ENCODE measurements around the gene BCAS2. TPM values are rescaled to one million over a fixed set of nuclear protein-coding genes. Genes with fewer than 3 reads are reported as not detected.

The BCAS2 gene
- total and polyA plus RNA-seq, 2 experiments from 2014 or later, result 50.7 to 111 TPM

DNA sequence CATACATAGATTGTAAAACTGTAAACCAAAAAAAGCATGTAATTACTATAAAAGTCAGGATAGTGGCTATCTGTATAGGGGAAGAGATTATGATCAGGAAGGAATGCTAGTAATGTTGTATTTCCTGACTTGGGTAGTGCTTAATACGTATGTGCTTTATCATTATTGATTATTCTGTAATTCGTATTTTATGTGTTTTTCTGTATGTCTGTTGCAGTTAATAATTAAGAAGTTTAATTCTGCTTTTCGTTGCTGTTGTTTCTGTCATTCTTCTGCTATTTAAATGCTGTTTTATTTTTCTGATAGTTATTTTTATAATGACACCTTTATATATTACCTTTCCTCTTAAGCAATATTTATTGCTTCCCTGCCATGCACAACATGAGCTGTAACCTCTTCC is 41.1 kb downstream of the BCAS2 start:
- no peaks in the 10 kb centered on the region for H3K4me1 ChIP-seq (ENCODE audit: insufficient read depth)
- H3K36me3 ChIP-seq (ENCODE audit: insufficient read depth), result no peaks in the 10 kb centered on the region
- DNase-seq (ENCODE audit: low spot score) (no peak), ATAC-seq (no peak)
- Mint-ChIP-seq H3K4me1 (no peaks in the 10 kb centered on the region), H3K27me3 (ENCODE audit: insufficient read depth, low read depth, poor library complexity) (no peaks in the 10 kb centered on the region), H3K9me3 (no peaks in the 10 kb centered on the region), H3K27ac (no peak overlapping the region), H3K36me3 (ENCODE audit: low read depth) (no peaks in the 10 kb centered on the region), H3K4me3 (no peak overlapping the region)
- no peaks in the 10 kb centered on the region for H3K9me2 ChIP-seq (ENCODE audit: insufficient read depth)
- H3K79me2 ChIP-seq (replicated peaks; ENCODE audit: insufficient read depth), result no peaks in the 10 kb centered on the region
- no peak overlapping the region for H3K4me3 ChIP-seq
- H3K27ac ChIP-seq (ENCODE audit: low read depth), result no peak overlapping the region
- TF ChIP-seq EZH2 (IDR thresholded peaks at IDR 0.05; ENCODE audit: low read depth, unreplicated experiment) (no peak), ZNF331 (CRISPR knock-in tag; IDR thresholded peaks at IDR 0.05; ENCODE audit: low read depth) (no peak), CREB1 (CRISPR knock-in tag; IDR thresholded peaks at IDR 0.05; ENCODE audit: low read depth) (no peak), POLR2AphosphoS5 (IDR thresholded peaks at IDR 0.05; ENCODE audit: low read depth) (no peak), JUNB (IDR thresholded peaks at IDR 0.05; ENCODE audit: unreplicated experiment) (no peak), ZNF114 (CRISPR knock-in tag; IDR thresholded peaks at IDR 0.05) (no peak), EZH2phosphoT487 (IDR thresholded peaks at IDR 0.05; ENCODE audit: unreplicated experiment) (no peak), STAT1 (IDR thresholded peaks at IDR 0.05; ENCODE audit: unreplicated experiment) (no peak), NANOG (IDR thresholded peaks at IDR 0.05; ENCODE audit: borderline replicate concordance) (no peak)
- TF ChIP-seq, protein P1, sequence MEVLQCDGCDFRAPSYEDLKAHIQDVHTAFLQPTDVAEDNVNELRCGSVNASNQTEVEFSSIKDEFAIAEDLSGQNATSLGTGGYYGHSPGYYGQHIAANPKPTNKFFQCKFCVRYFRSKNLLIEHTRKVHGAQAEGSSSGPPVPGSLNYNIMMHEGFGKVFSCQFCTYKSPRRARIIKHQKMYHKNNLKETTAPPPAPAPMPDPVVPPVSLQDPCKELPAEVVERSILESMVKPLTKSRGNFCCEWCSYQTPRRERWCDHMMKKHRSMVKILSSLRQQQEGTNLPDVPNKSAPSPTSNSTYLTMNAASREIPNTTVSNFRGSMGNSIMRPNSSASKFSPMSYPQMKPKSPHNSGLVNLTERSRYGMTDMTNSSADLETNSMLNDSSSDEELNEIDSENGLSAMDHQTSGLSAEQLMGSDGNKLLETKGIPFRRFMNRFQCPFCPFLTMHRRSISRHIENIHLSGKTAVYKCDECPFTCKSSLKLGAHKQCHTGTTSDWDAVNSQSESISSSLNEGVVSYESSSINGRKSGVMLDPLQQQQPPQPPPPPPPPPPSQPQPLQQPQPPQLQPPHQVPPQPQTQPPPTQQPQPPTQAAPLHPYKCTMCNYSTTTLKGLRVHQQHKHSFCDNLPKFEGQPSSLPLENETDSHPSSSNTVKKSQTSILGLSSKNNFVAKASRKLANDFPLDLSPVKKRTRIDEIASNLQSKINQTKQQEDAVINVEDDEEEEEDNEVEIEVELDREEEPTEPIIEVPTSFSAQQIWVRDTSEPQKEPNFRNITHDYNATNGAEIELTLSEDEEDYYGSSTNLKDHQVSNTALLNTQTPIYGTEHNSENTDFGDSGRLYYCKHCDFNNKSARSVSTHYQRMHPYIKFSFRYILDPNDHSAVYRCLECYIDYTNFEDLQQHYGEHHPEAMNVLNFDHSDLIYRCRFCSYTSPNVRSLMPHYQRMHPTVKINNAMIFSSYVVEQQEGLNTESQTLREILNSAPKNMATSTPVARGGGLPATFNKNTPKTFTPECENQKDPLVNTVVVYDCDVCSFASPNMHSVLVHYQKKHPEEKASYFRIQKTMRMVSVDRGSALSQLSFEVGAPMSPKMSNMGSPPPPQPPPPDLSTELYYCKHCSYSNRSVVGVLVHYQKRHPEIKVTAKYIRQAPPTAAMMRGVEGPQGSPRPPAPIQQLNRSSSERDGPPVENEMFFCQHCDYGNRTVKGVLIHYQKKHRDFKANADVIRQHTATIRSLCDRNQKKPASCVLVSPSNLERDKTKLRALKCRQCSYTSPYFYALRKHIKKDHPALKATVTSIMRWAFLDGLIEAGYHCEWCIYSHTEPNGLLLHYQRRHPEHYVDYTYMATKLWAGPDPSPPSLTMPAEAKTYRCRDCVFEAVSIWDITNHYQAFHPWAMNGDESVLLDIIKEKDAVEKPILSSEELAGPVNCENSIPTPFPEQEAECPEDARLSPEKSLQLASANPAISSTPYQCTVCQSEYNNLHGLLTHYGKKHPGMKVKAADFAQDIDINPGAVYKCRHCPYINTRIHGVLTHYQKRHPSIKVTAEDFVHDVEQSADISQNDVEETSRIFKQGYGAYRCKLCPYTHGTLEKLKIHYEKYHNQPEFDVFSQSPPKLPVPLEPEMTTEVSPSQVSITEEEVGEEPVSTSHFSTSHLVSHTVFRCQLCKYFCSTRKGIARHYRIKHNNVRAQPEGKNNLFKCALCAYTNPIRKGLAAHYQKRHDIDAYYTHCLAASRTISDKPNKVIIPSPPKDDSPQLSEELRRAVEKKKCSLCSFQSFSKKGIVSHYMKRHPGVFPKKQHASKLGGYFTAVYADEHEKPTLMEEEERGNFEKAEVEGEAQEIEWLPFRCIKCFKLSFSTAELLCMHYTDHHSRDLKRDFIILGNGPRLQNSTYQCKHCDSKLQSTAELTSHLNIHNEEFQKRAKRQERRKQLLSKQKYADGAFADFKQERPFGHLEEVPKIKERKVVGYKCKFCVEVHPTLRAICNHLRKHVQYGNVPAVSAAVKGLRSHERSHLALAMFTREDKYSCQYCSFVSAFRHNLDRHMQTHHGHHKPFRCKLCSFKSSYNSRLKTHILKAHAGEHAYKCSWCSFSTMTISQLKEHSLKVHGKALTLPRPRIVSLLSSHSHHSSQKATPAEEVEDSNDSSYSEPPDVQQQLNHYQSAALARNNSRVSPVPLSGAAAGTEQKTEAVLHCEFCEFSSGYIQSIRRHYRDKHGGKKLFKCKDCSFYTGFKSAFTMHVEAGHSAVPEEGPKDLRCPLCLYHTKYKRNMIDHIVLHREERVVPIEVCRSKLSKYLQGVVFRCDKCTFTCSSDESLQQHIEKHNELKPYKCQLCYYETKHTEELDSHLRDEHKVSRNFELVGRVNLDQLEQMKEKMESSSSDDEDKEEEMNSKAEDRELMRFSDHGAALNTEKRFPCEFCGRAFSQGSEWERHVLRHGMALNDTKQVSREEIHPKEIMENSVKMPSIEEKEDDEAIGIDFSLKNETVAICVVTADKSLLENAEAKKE (CRISPR knock-in tag; IDR thresholded peaks at IDR 0.05), result no peak
- TF ChIP-seq, protein P2, sequence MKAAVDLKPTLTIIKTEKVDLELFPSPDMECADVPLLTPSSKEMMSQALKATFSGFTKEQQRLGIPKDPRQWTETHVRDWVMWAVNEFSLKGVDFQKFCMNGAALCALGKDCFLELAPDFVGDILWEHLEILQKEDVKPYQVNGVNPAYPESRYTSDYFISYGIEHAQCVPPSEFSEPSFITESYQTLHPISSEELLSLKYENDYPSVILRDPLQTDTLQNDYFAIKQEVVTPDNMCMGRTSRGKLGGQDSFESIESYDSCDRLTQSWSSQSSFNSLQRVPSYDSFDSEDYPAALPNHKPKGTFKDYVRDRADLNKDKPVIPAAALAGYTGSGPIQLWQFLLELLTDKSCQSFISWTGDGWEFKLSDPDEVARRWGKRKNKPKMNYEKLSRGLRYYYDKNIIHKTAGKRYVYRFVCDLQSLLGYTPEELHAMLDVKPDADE (IDR thresholded peaks at IDR 0.05), result no peak
- TF ChIP-seq, protein P3, sequence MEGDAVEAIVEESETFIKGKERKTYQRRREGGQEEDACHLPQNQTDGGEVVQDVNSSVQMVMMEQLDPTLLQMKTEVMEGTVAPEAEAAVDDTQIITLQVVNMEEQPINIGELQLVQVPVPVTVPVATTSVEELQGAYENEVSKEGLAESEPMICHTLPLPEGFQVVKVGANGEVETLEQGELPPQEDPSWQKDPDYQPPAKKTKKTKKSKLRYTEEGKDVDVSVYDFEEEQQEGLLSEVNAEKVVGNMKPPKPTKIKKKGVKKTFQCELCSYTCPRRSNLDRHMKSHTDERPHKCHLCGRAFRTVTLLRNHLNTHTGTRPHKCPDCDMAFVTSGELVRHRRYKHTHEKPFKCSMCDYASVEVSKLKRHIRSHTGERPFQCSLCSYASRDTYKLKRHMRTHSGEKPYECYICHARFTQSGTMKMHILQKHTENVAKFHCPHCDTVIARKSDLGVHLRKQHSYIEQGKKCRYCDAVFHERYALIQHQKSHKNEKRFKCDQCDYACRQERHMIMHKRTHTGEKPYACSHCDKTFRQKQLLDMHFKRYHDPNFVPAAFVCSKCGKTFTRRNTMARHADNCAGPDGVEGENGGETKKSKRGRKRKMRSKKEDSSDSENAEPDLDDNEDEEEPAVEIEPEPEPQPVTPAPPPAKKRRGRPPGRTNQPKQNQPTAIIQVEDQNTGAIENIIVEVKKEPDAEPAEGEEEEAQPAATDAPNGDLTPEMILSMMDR (conservative IDR thresholded peaks at IDR 0.05; ENCODE audit: low read depth in 2 of 2), result no peak
- TF ChIP-seq, protein P4, sequence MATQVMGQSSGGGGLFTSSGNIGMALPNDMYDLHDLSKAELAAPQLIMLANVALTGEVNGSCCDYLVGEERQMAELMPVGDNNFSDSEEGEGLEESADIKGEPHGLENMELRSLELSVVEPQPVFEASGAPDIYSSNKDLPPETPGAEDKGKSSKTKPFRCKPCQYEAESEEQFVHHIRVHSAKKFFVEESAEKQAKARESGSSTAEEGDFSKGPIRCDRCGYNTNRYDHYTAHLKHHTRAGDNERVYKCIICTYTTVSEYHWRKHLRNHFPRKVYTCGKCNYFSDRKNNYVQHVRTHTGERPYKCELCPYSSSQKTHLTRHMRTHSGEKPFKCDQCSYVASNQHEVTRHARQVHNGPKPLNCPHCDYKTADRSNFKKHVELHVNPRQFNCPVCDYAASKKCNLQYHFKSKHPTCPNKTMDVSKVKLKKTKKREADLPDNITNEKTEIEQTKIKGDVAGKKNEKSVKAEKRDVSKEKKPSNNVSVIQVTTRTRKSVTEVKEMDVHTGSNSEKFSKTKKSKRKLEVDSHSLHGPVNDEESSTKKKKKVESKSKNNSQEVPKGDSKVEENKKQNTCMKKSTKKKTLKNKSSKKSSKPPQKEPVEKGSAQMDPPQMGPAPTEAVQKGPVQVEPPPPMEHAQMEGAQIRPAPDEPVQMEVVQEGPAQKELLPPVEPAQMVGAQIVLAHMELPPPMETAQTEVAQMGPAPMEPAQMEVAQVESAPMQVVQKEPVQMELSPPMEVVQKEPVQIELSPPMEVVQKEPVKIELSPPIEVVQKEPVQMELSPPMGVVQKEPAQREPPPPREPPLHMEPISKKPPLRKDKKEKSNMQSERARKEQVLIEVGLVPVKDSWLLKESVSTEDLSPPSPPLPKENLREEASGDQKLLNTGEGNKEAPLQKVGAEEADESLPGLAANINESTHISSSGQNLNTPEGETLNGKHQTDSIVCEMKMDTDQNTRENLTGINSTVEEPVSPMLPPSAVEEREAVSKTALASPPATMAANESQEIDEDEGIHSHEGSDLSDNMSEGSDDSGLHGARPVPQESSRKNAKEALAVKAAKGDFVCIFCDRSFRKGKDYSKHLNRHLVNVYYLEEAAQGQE (IDR thresholded peaks at IDR 0.05; ENCODE audit: unreplicated experiment), result no peak
- no peaks in the 10 kb centered on the region for H3F3A ChIP-seq (replicated peaks; ENCODE audit: low read depth)
- H4K20me1 ChIP-seq (replicated peaks; ENCODE audit: insufficient read depth), result no peaks in the 10 kb centered on the region
- no peak overlapping the region for H3K4me2 ChIP-seq
- H3K27me3 ChIP-seq (ENCODE audit: insufficient read depth), result no peaks in the 10 kb centered on the region
- no peak overlapping the region for H2AFZ ChIP-seq

All from GM23338 (cell line).